HG02759 (cell line): ENCODE results near the gene CYGB.

Experiments used
- ATAC-seq: cut with Tn5 transposase; IDR thresholded peaks from one replicate; pipeline ENCODE4 v1.9.1; 2021; ENCODE audit warnings: mild to moderate bottlenecking, moderate library complexity; ENCODE audit not compliant: unreplicated experiment

CYGB gene

DNA sequence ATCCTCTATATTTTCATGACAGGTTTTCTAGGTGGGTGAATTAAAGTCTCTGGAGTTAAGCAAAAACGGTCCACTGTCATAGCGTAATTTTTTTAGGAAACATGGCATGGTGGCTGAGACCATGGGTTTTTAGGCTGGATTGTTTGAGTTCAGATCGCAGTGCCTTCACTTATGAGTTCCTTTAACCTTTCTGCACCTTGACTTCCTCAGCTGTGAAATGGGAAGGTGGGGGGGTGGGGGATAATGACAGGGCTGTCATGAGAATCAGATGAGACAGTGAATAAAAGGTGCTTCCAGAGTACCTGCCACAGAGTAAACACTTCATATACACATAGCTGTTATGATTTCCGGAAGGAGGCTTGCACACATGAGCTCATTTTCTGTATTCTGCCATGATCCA is 14.2 kb upstream of the CYGB start:
- no peak for ATAC-seq

DNA sequence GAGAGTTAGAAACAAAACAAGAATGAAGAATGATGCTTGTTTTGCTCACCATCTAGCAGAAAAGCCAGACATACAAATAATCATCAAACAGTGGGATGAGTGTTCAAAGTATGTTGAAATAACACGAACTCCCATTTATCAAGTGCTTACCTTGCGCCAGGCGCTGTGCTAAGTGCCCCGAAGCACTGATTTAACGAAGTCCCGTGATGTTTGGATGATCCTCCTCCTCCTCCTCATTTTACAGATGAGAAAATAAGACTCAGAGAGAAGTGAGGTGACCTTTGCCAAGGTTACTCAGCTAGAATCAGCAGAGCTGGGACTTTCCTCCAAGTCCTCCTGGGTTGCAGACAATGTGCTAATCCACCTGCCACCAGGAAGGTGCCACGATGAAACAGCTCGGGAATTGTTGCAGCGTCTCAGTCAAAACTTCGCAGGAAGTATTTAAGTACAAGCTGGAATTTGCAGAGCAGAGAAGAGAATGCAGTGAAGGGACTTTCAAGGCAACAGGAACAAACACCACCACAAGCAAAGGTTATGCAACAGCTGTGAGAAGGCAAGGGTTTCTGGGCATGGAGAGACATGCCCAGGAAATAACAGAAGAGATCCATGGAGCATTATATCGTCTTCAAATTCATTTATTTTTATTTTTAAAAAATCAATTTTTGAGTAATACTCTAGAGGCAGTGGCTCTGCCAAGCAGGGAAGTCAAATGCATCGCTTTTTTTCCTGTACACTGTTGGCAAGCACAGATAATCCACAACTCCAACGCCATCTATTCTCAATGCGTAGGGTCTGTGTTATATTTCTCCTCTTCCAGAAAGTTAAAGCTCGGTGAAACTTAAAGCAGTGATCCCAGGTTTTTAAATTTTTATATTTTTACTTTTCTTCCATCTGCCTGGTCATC is 13.5 kb upstream of the CYGB start:
- no peak for ATAC-seq

DNA sequence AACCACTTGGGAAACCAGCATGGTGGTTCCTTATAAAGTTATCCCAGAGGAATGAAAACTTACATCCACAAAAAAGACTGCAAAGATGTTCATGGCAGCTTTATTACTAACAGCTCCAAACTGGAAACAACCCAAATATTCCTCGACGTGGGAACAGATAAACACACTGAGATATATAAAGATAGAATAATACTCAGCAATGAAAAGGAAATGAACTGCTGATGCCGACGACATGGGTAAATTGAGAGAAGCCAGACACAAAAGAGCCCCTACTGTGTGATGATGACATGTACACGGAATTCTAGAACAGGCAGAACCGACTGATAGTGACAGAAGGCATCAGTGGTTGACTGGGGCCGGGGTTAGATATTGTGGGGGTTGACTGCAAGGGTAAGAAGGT is 12.0 kb upstream of the CYGB start:
- no peak for ATAC-seq

DNA sequence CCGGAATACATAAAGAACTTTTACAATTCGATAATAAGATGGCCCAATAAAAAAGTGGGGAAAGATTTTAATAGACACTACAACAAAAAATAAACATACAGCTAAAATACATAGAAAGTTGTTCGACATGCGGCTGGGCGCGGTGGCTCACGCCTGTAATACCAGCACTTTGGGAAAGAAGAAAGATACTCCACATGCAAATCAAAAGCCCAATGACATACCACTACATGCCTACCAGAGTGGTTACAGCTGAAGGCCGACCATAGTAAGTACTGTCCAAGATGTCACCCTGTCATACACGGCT is 11.7 kb upstream of the CYGB start:
- no peak for ATAC-seq

DNA sequence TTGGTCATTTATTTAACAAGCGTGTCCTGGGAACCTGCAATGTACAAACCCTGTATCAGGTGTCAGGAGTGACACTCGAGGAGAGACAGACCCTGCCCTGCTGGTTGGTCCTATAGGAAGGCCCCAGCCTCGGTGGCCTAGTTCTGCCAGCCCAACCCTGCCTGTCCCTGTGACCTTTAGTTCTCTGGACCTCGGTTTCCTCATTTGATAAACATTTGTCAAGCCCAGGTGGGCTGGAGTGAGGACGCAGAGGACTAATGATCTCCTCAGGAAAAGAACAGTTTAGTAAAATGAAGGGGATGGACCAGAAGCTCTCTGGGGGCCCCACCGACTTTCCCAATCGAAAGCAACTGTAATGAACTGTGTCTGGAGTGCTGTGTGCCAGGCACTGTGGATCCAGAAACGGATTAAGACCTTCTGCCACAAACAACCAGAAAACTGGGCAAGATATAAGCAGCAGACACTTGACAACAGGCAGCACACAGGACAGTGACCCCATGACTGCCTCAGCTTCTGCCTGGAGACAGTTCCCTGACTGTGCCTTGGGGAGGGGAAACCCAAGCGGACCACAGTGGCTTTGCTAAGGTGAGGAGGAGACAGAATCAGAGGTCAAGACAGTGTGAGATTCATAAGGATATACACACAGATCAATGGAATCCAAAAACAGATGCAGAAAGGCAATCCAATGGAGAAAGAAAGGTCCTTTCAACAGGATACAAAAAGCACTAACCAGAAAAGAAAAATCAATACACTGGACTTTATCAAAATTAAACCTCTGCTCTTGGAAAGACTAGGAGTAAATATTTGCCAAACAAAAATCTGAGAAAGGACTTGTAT is 11.1 kb upstream of the CYGB start:
- ATAC-seq = no peak

DNA sequence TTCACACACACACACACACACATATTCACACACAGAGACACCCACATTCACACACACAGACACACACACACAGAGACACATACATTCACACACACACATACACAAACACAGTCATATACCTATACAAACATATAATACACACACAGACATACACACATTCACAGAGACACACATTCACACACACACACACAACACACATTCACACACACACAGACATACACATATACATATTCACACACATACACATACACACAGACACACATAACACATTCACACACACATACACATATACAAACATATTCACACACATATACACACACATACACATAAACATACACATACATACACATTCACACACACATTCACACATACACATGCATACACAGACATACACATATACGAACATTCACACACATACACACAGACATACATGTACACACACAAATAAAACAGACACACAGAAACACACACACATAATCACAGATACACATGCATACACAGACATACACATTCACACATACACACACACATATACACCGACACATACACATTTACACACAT is 10.2 kb upstream of the CYGB start:
- no peak for ATAC-seq

DNA sequence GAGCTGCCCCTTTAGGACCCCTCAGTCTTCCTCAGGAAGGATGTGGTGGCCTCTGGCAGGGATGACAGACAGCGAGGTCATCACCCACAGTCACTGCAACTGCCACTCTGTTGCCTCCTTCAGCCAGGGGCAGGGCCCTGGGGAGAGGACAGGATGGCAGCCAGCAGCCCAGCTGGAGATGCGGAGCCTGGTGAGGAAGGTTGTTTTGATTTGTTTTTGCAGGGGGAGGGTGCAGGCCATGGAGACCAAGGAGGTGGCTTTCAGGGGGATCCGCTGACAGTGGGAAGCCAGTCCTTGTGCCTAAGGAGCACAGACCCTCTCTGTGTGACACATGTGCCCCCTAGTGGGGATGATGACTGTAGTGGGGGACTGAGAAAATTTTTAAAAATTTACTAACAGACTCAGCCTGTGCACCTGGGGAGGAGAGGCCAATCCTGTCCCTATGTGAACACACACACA is 9.7 kb upstream of the CYGB start:
- ATAC-seq = no peak

DNA sequence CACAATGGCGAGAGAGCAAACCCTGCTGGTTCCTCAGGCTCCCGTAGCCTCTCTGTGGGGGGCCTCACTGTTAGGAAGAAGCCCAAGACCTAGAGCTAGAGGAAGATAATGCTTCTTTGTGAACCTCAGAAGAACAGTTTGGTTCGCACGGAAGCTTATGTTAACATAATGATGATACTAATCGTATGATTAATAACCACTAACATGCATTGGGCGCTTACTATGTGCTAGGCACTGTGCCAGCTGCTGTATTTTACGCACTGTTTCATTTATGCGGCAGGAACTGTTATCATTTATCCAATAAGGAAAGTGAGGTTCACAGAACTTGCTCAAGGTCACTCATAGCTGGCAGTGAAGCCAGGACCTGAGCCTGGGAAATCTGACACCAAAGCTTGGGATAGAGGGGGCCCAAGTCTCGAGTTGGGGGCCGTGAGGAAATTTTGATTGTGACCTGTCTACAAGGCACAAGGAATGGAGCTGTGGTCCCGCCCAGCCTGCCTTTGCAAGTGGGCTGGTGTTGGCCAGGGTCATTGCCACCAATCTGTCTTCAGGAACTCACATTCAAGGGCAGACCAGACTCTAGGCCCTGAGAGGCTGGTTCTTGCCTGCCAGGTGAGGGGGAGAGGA is 9.2 kb upstream of the CYGB start:
- no peak for ATAC-seq

DNA sequence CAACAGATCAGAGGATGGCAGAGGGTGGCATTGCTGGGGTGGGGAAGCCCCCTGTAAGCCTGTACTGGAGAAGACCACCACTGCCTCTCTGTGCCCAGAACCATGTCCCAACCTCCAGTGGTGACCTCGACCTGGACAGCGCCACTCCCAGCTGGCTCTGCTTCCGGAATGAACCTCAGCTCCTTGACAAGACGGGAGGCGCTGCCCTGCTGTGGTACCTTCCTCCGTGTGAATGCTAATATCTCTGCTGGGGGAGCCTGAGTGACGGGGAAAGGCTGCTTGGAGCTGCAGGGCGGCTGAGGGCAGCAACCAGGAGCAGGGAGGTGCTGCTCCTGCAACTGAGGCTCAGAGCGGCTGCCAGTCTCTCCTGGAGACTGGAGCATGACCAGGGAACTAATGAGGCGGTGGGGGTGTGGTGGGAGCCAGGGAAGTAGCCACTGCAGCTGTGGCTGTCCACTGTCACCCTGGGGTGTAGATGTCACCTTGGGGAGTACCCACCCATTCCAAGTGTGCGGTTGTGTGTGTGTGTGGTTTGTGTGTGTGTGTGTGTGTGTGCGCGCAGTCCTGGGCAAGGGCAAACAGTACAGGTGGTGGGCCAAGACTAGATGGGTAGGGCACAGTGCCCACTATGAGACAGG is 8.5 kb upstream of the CYGB start:
- ATAC-seq = no peak

DNA sequence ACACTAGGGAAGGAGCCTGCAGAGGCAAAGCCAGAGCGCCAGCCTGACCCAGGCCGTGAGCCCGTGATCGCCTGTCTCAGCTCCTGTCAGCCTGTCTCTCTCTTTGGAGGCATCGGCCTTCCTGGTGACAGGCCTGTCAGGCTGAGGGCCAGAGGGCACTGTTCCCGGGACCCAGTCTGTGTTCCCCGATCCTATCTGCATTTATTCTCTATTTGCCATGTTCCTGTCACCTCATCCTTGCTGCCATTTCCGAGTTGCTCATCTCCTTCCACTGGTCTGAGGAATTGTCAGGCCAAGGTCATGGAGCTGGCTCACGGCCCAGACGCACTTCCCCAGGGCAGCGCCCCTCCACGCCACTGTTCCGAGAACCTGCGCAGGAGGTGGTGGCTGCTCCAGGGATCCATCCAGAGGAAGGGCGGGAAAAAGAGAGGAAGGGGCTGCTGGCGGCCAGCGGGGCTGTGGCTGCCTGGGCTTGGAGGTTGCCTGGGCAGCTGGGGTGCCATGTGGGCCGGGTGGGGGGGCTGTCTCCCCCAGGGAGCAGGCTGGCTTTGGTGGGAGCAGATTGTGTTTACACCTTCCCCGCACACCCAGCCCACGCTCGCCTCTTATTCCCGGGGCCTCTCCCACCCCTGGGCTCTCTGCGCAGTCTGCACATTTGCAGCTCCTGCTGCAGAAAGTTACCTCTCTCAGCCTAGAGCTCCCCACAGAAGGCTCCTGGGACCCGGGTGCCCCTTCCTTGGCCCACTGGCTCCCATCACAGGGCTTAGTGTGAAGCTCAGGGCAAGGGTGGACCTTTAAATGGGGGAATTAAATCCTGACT is 7.2 kb upstream of the CYGB start:
- no peak for ATAC-seq

DNA sequence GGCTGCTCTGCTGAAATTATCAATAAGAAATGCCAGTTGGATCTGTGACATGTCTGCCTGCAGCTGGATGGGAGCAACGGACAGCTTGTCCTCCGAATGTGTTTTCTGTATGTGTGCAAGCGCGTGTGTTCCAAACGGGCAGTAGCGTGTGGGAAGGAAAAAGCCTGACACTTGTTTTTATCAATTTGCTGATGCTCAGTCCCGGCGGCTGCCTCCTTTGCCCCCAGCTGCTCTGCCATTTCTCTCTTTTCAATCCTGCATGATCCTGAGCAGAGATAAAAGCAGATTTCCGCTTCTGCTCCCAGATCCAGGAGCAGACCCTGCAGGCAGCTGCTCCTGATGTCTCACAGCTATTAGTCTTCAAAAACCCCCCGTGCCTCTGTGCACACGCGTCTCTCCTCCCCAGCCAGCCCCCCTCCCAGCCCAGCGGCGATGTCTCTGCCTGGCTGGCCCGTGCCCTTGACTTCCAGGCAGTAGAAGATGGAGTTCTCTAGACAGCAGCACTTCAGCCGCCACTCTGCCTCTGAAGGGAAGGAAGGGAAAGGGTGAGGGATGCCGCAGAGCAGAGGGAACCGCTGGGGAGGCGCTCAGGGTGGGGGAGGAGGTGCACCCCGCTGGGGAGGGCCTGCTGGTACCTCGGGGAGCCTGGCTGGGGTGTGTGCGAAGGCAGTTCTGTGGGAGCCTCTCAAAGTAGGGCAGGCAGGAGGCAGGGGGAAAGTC is 6.5 kb upstream of the CYGB start:
- ATAC-seq = no peak

DNA sequence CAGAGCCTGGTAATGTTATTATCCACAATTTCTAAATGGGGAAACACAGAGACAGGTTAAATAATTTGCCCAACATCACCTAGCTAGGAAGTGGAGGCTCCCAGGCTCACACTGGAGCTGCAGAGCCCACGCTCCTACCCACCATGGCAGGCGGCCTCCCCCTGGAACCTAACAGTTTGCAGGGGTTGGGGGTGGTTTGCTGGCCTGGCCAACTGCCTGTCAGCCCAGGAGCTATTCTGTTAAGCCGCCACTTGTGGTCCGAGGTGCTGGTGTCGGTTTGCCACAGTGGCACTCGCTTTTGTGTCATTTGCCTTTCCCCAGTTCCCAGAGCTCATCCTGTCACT is 5.9 kb upstream of the CYGB start:
- no peak for ATAC-seq

DNA sequence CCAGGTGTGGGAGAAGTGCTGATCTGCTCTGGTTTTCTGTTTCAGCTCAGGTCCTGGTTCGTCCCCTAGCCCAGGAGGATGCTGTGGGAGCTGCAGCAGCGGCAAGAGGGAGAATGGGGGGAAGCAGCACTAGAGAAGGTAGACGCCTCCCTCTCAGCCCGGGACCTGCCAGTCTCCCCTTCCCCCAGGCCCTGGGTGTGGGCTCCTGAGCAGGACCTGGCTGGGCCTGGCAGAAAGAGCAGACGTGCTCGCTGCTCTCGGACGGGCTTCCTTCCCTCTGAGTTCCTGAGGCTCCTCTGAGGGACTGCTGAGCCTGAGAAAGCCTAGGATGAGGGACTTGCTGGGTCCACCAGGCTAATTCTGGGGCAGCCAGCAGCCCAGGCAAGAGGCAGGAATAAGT is 5.5 kb upstream of the CYGB start:
- ATAC-seq = no peak

DNA sequence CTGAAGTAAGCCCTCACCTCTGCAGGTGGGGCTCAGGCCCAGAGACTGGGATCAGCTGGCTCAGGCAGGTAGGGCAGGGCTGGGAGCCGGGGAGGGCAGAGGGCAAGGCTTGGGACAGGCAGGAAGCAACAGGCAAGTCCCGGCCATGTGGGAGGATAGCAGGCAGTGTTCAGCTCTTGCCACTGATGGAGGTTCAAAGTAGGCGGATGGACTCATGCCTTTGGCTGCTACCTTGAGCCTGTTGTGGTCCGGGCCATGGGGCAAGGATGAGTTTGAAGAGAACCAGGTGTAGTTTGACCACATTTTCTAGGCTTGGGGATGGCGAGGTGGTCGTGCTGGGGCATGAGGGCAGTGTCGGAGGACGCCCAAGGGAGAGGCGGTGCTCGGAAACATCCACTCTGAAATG is 5.1 kb upstream of the CYGB start:
- no peak for ATAC-seq

DNA sequence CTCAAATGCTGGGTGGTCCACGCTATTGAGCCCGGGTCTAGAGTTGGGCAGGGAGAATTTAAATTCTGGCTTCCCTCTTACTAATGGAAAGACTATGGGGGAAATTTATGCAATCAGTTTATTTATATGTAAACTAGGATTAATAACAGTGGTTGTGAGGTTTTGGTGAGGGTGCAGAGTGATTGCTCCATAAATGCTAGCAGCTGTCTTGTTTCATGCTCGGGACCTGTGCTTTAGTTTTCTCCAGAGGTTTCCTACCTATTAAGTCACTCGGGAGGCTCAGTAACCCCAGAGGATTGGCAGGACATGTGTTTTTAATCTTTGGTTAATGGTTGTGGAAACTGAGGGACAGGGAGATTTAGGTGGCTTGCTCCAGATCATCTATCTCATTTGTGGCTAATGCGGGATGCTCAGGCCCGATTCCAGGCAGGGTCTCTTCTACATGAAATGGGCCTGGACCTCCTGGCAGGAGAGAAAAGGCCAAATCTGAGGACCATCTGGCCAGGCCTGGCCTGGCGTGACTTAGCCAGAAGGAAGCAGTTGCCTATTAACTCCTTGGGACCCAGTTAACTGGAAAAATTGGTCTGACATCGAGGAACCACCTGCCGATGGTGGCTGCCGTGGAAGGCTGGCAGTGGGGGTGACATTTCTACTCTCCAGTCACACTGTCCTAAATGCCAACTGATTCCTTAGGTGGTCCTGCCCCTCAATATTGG is 4.4 kb upstream of the CYGB start:
- ATAC-seq = no peak

DNA sequence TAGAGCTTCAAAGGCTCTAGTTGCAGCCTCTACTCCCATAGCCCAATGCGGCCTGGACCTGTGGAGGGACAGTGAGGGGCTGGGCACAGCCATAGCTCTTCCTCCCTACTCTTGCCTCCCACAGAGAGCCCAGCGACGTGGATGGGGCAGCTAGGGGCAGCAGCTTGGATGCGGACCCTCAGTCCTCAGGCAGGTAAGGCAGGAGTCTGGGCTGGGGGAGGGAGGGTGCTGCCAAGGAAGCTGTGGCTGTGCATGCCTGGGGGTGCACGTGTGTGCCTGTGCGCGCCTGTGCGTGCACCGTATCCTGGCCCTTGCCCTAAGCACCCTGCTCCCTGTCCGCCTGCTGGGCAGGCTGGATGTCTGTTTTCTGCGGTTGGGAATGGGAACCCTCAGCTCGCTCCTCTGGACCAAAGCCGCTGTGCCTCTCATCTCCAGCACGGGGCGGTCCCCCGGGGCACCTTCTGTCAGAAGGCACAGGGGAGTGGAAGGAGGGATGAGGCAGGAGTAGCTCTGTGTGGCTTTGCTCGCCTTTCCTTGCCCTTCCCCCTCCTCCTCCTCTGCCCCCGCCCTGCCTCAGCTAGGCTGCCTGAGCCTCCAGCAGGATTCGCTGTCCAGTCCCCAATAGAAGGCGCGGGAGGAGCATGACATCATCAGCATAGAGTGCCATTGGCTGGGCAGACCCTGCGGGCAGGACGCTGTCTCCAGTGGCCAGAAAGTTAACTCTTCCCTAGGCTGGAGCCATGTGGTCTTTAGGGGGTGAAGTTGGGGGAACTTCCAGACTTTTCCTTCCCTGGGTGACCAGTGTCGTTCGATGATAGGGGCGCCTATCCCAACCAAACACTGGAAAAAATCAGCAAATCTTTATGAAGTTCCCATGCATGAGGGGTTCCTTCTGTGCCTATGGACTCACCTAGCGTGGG is 3.1 kb upstream of the CYGB start:
- no peak for ATAC-seq

DNA sequence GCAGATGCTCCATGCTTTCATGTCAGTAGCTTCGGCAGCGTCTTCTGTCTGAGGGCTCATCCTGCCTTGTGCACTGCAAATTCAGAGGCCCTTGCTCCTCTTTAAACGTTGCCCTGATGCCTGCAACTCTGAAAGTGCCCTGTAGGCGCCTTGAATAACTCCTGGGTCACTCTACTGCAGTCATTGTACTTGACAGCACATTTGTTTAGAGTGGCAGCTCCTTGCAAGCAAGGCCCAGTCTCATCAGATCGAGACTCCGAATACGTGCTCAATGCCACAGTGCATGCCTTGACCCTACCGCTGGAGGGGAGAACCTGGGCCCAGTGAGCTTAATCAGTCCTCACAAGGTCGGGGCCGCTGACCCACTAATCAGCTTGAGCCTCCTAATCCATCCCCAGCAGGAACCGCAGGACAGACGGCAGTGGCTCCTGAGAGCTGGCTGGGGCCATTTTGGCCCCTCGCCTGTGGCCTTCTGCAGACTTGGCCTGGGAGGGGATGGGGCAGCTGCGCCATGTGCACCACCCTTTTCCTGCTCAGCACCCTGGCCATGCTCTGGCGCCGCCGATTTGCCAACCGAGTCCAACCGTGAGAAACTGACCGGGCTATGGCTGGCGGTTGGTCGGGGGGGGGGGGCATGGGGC is 2.2 kb upstream of the CYGB start, which contains the start of gene PRCD:
Gene PRCD (plus strand): TSS at position 414 of the 641 bp plus-strand sequence. CDS start 98 bp downstream, at position 512.
- no peak for ATAC-seq
